HFFc6 (cell line): ENCODE data around the gene DMGDH. TPM values are rescaled to one million over a fixed set of nuclear protein-coding genes. Genes with fewer than 3 reads are reported as not detected.

Experiments
- DNase-seq: peaks from one replicate; pipeline ENCODE4 v3.0.0-alpha.2; 2018
- H3K27ac Mint-ChIP-seq: 2 replicates; pipeline ENCODE4 v1.8.0; 2020; ENCODE audit warnings: mild to moderate bottlenecking, mixed read lengths
- H3K27me3 Mint-ChIP-seq: 2 replicates; pipeline ENCODE4 v1.8.0; 2021; ENCODE audit warnings: mild to moderate bottlenecking, moderate library complexity, mixed read lengths; ENCODE audit not compliant: insufficient read depth
- H3K36me3 Mint-ChIP-seq: 2 replicates; pipeline ENCODE4 v1.8.0; 2021; ENCODE audit warnings: low read depth, mixed read lengths
- H3K4me1 Mint-ChIP-seq: 2 replicates; pipeline ENCODE4 v1.8.0; 2020; ENCODE audit warnings: low read depth, mixed read lengths
- H3K4me3 Mint-ChIP-seq: 2 replicates; pipeline ENCODE4 v1.8.0; 2020; ENCODE audit warnings: mild to moderate bottlenecking, moderate library complexity, mixed read lengths
- H3K9me3 Mint-ChIP-seq: 2 replicates; pipeline ENCODE4 v1.8.0; 2020; ENCODE audit warnings: mild to moderate bottlenecking, mixed read lengths
- total RNA-seq, 6 experiments: library from RNA; stranded (reverse); fragmentation: NEBNext Ultra II Directional; extraction: Animal tissue kit (Norgen Biotek cat#: 25700); gene quantifications; 2 replicates in 1 of 6; 3 replicates in 5 of 6; pipeline ENCODE4 v1.2.3, GENCODE V29; 2021
- TF ChIP-seq, protein P1 (sequence below): fragments of 200-600 bp; sonication (generic); IDR thresholded peaks from 2 replicates; pipeline ENCODE4 v1.5.0; 2021; ENCODE audit warnings: antibody characterized with exemption, mild to moderate bottlenecking

Gene DMGDH
- total RNA-seq, 6 experiments from 2014 or later = 0.18 to 0.58 (median 0.52) TPM; not detected in 1

DNA sequence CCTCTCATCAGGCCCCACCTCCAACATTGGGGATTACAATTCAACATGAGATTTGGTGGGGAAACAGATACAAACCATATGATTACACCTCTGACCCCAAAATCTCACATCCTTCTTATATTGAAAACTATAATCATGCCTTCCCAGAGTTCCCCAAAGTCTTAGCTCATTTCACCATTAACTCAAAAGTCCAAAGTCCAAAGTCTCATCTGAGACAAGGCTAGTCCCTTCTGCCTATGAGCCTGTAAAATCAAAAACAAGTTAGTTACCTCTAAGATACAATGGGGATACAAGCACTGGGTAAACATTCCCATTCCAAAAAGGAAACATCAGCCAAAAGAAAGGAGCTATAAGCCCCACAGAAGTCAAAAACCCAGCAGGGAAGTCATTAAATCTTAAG lies 57.6 kb downstream of the DMGDH start:
- Mint-ChIP-seq H3K27ac (no peak overlapping the region), H3K27me3 (peaks cover 17% of the 10 kb centered on the region), H3K9me3 (peaks cover 12% of the 10 kb centered on the region; the same call in 1 of the 2 replicates), H3K36me3 (peaks cover 8% of the 10 kb centered on the region), H3K4me3 (no peak overlapping the region), H3K4me1 (peaks cover 30% of the 10 kb centered on the region)
- TF ChIP-seq, protein P1, sequence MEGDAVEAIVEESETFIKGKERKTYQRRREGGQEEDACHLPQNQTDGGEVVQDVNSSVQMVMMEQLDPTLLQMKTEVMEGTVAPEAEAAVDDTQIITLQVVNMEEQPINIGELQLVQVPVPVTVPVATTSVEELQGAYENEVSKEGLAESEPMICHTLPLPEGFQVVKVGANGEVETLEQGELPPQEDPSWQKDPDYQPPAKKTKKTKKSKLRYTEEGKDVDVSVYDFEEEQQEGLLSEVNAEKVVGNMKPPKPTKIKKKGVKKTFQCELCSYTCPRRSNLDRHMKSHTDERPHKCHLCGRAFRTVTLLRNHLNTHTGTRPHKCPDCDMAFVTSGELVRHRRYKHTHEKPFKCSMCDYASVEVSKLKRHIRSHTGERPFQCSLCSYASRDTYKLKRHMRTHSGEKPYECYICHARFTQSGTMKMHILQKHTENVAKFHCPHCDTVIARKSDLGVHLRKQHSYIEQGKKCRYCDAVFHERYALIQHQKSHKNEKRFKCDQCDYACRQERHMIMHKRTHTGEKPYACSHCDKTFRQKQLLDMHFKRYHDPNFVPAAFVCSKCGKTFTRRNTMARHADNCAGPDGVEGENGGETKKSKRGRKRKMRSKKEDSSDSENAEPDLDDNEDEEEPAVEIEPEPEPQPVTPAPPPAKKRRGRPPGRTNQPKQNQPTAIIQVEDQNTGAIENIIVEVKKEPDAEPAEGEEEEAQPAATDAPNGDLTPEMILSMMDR = peak; percentile 26
- DNase-seq = no peak

DNA sequence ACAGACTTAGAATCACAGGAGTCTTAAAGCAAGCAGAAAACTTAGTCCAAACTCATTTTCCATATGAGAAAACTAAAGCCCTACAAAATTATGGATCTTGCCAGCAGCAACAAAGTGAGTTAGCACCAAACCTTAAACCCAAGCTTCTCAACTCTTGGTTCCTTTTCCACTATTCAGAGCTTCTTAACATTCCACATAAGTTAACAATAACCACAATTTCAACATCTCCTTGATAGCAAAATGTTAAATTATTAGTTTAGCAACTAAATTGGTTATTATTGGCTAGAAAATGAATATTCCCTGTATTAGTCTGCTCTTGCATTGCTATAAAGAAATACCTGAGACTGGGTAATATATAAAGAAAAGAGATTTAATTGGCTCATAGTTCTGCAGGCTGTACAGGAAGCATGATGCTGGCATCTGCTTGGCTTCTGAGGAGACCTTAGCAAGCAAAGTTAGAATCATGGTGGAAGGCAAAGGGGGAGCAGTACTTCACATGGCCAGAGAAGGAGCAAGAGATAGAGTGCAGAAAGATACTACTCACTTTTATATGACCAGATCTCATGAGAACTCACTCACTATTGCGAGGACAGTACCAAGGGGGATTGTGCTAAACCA lies 58.1 kb downstream of the DMGDH start:
- Mint-ChIP-seq H3K27me3 (peaks cover 21% of the 10 kb centered on the region), H3K27ac (no peak overlapping the region), H3K36me3 (peaks cover 8% of the 10 kb centered on the region), H3K9me3 (peaks cover 12% of the 10 kb centered on the region; the same call in 1 of the 2 replicates), H3K4me1 (peaks cover 30% of the 10 kb centered on the region), H3K4me3 (no peak overlapping the region)
- peak; percentile 77 for DNase-seq
- TF ChIP-seq, protein P1 = peak; percentile 57

DNA sequence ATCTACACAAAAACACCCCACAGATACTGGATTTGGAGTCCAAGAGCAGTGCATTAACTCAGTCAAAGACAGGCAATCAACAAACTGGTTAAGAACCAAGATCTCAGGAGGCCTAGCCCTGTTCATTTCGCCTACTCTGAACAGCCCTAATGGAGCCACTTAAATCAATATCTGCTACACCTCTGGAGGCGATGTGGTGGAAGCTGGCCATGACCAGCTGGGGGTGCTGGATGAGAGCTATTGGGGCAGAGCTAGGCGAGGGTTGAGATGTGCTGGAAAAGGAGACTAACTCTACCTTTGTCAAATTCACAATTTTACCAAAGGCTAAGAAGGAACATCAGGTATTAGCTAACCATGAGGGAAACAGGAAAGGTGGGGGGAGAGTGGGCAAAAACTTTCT lies 61.1 kb downstream of the DMGDH start:
- no peak overlapping the region for H3K4me3 Mint-ChIP-seq
- H3K4me1 Mint-ChIP-seq = peaks cover 30% of the 10 kb centered on the region
- TF ChIP-seq, protein P1 = no peak
- H3K27me3 Mint-ChIP-seq = peaks cover 20% of the 10 kb centered on the region
- no peak for DNase-seq
- peaks cover 7% of the 10 kb centered on the region for H3K36me3 Mint-ChIP-seq
- no peak overlapping the region for H3K27ac Mint-ChIP-seq
- peaks cover 6% of the 10 kb centered on the region; the same call in 1 of the 2 replicates for H3K9me3 Mint-ChIP-seq

DNA sequence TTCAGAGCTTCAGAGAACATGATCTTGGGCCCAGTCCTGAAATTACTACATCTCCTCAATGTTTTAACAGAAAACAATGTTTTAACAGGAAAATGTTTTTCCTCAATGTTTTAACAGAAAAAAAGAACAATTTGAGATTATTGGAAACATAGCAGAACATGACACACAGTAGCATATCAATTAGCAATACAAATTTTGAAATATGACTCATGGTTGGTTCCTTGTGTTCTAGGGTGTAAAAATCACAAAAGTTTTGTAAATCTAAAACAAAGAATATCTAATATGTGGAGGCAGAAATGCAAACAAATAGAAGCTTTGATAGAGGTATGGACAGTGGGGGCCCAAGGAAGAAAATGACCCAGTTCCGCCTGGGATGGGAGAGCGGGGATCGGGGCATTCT lies 61.6 kb downstream of the DMGDH start:
- DNase-seq = no peak
- Mint-ChIP-seq H3K27ac (no peak overlapping the region), H3K4me3 (no peak overlapping the region), H3K4me1 (peaks cover 34% of the 10 kb centered on the region), H3K9me3 (peaks cover under 1% of the 10 kb centered on the region; the same call in 1 of the 2 replicates), H3K27me3 (peaks cover 18% of the 10 kb centered on the region), H3K36me3 (peaks cover 2% of the 10 kb centered on the region)
- TF ChIP-seq, protein P1 = no peak

DNA sequence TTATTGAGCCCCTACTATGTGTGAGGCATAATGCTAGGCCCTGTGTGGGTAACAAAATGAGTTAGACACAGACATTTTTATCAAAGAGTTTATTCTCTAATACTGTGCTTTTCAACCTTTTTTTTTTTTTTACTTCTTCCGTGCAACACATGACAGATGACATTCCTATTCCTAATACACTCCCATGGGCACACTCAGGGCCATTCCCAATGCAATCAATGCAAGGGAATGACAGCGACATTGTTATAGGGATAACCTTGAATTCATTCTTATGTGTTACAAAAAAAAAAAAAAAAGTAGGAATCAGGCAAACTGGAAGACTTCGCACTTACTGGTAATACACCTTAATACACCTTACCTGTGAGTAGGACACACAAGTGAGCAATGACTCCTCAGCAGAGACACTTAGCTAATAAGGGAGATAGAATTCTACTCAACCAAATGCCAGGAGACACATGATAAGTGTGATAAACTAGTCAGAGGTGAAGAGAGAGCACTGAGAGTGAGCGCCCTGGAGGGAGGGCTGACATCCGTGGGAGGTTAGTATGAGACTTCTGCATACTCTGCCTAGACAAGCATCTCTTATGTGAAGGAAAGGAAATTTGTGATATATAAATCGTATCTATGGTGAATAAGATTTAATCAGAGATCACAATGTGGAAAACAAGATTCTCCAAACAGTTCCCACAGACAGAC lies 63.4 kb downstream of the DMGDH start:
- Mint-ChIP-seq H3K27me3 (peaks cover 18% of the 10 kb centered on the region), H3K27ac (no peak overlapping the region)
- TF ChIP-seq, protein P1 = no peak

More for the DNA sequence above, 63.4 kb downstream of the DMGDH start:
- H3K9me3 Mint-ChIP-seq = no peaks in the 10 kb centered on the region
- H3K4me1 Mint-ChIP-seq = peaks cover 41% of the 10 kb centered on the region
- H3K4me3 Mint-ChIP-seq = no peak overlapping the region
- no peak for DNase-seq
- H3K36me3 Mint-ChIP-seq = no peaks in the 10 kb centered on the region
